ENCODE measurements around the gene EPHA8. TPM values are rescaled to one million over a fixed set of nuclear protein-coding genes. Genes with fewer than 3 reads are reported as not detected.
A peak's percentile ranks its signal among the peaks of the same experiment; 100 is the strongest.

The EPHA8 gene
- total RNA-seq, 1 donor from 2014 or later, result not detected

DNA sequence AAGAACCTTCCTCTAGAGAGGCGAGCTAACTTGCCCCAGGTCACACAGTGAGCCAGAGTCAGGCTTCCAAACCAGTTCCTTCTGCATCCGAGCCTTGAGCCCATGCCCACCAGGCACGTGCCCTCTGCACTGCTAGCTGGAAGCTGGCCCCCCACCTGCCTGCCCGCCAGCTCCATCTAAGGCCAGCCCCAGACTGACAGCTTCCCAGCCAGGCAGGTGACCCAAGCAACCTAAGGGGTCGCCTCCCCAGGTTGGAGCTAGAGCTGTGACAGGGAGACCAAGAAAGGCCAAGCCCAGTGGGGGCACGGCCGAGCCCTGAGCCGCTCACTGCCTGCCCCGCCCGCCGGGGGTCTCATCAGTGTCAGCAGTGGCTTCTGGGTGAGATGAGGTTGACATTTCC, 53.3 kb downstream of the EPHA8 start:
- no peaks in the 10 kb centered on the region for H3F3A ChIP-seq (ENCODE audit: low read depth)
- no peaks in the 10 kb centered on the region for H3K4me1 ChIP-seq
- peaks cover 32% of the 10 kb centered on the region for H3K27me3 ChIP-seq
- Mint-ChIP-seq H3K36me3 (no peaks in the 10 kb centered on the region), H3K9me3 (no peaks in the 10 kb centered on the region), H3K4me1 (peaks cover 2% of the 10 kb centered on the region), H3K4me3 (peak overlapping the region; percentile 8), H3K27ac (no peak overlapping the region), H3K27me3 (ENCODE audit: insufficient read depth, low read depth) (peaks cover 39% of the 10 kb centered on the region)
- no peaks in the 10 kb centered on the region for H3K36me3 ChIP-seq
- TF ChIP-seq EZH2 (IDR thresholded peaks at IDR 0.05) (no peak), EZH2phosphoT487 (IDR thresholded peaks at IDR 0.05) (no peak), CTCF (IDR thresholded peaks at IDR 0.05) (no peak)
- H3K4me2 ChIP-seq, result no peak overlapping the region
- no peaks in the 10 kb centered on the region for H3K79me2 ChIP-seq (ENCODE audit: low read depth)
- no peak overlapping the region for H3K4me3 ChIP-seq
- no peak for DNase-seq (ENCODE audit: low spot score)
- H3K27ac ChIP-seq, result no peak overlapping the region
- no peaks in the 10 kb centered on the region for H3K9me3 ChIP-seq (ENCODE audit: low read depth)
- H3K9ac ChIP-seq, result no peak overlapping the region
- peaks cover 26% of the 10 kb centered on the region for H4K20me1 ChIP-seq (ENCODE audit: low read depth)
- H2AFZ ChIP-seq (replicated peaks), result no peak overlapping the region

DNA sequence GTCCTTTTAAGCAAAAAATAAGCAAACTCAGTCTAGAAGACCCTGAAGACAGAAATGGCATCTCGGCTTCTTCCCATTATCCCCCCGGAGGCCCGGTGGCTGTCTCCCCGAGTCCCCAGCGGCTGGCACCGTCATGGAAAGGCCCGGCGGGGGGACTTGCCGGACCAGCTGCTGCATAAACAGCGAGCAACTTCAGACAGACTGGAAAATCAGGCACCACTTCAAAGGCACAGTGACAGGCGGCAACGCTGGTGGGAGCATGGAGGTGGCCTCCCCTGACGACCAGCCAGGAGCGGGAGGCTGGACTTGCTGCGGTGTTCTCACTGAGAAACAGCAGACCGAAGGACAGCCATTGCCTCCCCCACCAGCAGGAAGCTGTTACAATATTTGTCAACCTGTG, 54.8 kb downstream of the EPHA8 start:
- Mint-ChIP-seq H3K4me1 (peaks cover 2% of the 10 kb centered on the region), H3K27ac (no peak overlapping the region), H3K4me3 (no peak overlapping the region), H3K27me3 (ENCODE audit: insufficient read depth, low read depth) (peaks cover 33% of the 10 kb centered on the region), H3K9me3 (no peaks in the 10 kb centered on the region), H3K36me3 (no peaks in the 10 kb centered on the region)
- Histone ChIP-seq H3K9ac (no peak overlapping the region), H4K20me1 (ENCODE audit: low read depth) (peaks cover 13% of the 10 kb centered on the region), H3K36me3 (no peaks in the 10 kb centered on the region), H3F3A (ENCODE audit: low read depth) (no peaks in the 10 kb centered on the region), H3K4me2 (no peak overlapping the region), H3K9me3 (ENCODE audit: low read depth) (no peaks in the 10 kb centered on the region), H3K4me3 (no peak overlapping the region), H2AFZ (replicated peaks) (no peak overlapping the region), H3K4me1 (no peaks in the 10 kb centered on the region), H3K27ac (no peak overlapping the region), H3K79me2 (ENCODE audit: low read depth) (no peaks in the 10 kb centered on the region), H3K27me3 (peaks cover 25% of the 10 kb centered on the region)
- TF ChIP-seq EZH2 (IDR thresholded peaks at IDR 0.05) (no peak), CTCF (IDR thresholded peaks at IDR 0.05) (no peak), EZH2phosphoT487 (IDR thresholded peaks at IDR 0.05) (no peak)
- DNase-seq (ENCODE audit: low spot score), result no peak

DNA sequence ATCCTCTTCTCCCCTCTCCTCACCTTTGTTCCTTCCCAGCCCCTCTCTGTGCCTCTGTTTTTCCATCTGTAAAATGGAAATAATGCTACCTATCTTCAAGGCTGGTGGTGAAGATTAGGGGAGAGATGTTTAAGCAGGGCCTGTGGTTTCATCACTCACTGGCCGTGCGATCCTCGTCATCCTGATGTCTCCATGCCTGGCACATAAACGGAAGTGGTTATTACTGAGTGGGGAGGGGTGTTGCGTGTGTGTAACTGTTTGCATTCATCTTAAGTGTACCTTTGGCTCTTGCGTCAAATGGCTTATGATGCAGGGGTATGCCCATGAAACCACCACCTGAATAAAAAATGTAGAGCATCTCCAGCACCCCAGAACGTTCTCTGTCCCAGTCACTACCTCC, 56.0 kb downstream of the EPHA8 start:
- Histone ChIP-seq H3K4me2 (no peak overlapping the region), H3K9ac (no peak overlapping the region), H3K4me3 (no peak overlapping the region), H3K27ac (no peak overlapping the region), H3K4me1 (no peaks in the 10 kb centered on the region), H3K27me3 (peaks cover 16% of the 10 kb centered on the region), H3K9me3 (ENCODE audit: low read depth) (no peaks in the 10 kb centered on the region), H3F3A (ENCODE audit: low read depth) (no peaks in the 10 kb centered on the region), H4K20me1 (ENCODE audit: low read depth) (peaks cover 6% of the 10 kb centered on the region), H2AFZ (replicated peaks) (no peak overlapping the region), H3K36me3 (no peaks in the 10 kb centered on the region), H3K79me2 (ENCODE audit: low read depth) (no peaks in the 10 kb centered on the region)
- Mint-ChIP-seq H3K4me3 (no peak overlapping the region), H3K4me1 (peaks cover 2% of the 10 kb centered on the region), H3K27ac (no peak overlapping the region), H3K36me3 (no peaks in the 10 kb centered on the region), H3K9me3 (no peaks in the 10 kb centered on the region), H3K27me3 (ENCODE audit: insufficient read depth, low read depth) (peaks cover 35% of the 10 kb centered on the region)
- no peak for DNase-seq (ENCODE audit: low spot score)
- no peak for TF ChIP-seq EZH2phosphoT487 (IDR thresholded peaks at IDR 0.05)
- no peak for TF ChIP-seq CTCF (IDR thresholded peaks at IDR 0.05)
- no peak for TF ChIP-seq EZH2 (IDR thresholded peaks at IDR 0.05)
